NCI-H1092 treated with DMSO at 0.1 percent for 48 hours (cell line): Measurements from ENCODE around the gene GPRASP1.
A peak's percentile ranks its signal among the peaks of the same experiment; 100 is the strongest.
"Not testable (repeated sequence)": the region's sequence is repeated elsewhere in the genome, so short reads cannot be mapped to it uniquely, and the experiment has no call there.

ENCODE experiments used
- DNase-seq: peaks from one replicate; lab custom pipeline; 2025; lab: John Stamatoyannopoulos, UW

GPRASP1 gene, protein sequence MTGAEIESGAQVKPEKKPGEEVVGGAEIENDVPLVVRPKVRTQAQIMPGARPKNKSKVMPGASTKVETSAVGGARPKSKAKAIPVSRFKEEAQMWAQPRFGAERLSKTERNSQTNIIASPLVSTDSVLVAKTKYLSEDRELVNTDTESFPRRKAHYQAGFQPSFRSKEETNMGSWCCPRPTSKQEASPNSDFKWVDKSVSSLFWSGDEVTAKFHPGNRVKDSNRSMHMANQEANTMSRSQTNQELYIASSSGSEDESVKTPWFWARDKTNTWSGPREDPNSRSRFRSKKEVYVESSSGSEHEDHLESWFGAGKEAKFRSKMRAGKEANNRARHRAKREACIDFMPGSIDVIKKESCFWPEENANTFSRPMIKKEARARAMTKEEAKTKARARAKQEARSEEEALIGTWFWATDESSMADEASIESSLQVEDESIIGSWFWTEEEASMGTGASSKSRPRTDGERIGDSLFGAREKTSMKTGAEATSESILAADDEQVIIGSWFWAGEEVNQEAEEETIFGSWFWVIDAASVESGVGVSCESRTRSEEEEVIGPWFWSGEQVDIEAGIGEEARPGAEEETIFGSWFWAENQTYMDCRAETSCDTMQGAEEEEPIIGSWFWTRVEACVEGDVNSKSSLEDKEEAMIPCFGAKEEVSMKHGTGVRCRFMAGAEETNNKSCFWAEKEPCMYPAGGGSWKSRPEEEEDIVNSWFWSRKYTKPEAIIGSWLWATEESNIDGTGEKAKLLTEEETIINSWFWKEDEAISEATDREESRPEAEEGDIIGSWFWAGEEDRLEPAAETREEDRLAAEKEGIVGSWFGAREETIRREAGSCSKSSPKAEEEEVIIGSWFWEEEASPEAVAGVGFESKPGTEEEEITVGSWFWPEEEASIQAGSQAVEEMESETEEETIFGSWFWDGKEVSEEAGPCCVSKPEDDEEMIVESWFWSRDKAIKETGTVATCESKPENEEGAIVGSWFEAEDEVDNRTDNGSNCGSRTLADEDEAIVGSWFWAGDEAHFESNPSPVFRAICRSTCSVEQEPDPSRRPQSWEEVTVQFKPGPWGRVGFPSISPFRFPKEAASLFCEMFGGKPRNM (N-terminal part only)

DNA sequence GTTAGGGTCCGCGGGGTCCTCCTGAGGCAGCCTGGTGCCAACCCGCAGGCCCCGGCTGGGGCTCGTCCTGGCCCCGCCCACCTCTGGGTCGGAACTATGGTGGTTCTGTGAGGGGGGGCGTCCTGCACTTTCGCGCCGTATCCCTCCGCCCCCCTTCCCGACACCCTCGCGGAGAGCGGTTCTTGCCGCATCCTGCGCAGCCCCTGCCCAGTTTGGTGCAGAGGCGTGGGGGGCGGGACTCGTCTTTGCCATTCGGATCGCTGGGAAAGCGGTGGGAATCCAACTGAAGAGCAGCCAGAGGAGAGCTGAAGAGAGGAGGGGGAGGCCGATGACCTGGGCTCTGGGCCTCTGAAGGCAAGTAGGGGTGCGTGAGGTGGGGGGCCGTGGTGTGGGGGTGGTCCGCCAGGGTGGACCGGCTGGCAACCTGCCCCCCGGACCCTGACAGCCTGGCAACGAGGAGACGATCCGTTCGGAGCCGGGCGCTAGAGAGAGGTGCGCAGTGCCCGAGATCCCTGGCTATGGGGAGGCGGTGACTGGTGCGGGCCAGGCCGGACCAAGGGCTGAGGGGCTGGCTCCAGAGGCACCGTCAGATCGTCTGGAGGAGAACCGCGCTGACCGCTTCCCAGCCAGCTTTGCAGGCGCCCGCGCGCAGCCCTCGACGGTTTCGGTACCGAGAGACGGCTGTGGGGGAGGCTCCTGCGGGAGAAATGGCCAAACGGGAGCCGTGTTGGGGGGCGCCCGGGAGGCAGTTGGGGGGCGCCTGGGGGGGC, at the start of gene GPRASP1:
GPRASP1 (plus strand) TSS at position 242 of the 770 bp plus-strand sequence. CDS start 2,431 bp downstream, outside the sequence.
- peak; percentile 64 for DNase-seq

DNA sequence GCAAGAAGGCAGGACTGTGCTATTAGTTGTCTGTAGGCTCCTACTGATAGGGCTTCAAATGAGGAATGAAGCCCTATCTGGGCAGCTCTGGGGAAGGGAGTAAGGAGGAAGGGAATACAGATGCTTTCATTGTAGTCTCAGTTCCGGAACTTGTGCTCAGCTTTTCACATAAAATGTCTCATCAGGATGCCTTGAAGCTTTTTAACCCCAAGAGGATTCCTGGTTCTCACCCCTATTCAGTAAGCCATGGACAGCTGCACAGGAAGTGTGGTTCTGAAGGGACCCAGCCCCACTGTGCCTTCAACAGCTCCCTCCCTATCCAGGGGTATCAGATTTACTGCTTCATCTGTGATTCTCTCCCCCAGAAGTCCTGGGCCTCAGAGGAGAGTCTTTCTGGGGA, 47.0 kb upstream of the GPRASP1 start:
- no peak for DNase-seq

DNA sequence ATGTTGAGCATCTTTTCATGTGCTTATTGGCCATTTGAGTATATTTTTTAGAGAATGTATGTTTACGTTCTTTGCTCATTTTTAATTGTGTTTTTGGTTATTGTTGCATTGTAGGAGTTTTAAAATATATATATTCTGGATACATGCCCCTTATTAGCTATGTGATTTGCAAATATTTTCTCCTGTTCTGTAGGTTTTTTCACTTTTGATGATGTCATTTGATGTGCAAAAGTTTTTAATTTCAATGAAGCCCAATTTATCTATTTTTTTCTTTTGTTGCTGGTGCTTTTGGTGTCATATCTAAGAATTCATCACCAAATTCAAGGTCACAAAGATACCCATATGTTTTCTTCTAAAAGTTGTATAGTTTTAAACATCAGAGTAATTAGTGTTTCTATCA, 45.2 kb upstream of the GPRASP1 start:
- DNase-seq, result no peak

DNA sequence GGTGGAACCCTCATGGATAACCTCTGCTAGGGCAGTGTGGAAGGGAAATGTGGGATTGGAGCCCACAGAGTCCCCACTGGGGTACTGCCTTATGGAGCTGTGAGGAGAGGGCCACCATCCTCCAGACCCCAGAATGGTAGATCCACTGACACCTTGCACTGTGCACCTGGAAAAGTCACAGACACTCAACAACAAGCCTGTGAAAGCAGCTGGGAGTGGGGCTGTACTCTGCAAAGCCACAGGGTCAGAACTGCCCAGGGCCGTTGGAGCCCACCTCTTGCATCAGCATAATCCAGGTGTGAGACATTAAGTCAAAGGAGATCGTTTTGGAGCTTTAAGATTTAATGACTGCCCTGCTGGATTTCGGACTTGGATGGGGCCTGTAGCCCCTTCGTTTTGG, 40.4 kb upstream of the GPRASP1 start:
- DNase-seq, result no peak

DNA sequence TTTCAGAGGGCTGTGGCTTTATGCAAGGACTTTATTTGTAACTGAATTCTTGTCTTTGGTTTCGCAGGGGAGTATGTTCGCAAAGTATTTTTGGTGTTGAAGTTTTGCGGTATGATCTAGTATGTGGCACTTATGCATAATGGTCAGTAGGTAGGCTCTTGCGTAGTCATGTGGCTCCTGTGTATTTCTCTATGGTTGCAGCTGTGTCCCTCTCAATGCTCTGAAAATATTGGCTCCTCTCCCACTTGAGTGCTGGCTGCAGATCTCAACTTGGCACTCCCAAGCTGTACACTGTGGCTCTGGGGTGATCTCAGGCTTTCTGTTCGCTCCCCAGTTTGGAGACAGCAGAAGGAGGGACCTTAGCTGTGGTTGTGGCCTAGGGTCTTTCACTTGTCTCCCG, 27.2 kb upstream of the GPRASP1 start:
- DNase-seq, result no peak

DNA sequence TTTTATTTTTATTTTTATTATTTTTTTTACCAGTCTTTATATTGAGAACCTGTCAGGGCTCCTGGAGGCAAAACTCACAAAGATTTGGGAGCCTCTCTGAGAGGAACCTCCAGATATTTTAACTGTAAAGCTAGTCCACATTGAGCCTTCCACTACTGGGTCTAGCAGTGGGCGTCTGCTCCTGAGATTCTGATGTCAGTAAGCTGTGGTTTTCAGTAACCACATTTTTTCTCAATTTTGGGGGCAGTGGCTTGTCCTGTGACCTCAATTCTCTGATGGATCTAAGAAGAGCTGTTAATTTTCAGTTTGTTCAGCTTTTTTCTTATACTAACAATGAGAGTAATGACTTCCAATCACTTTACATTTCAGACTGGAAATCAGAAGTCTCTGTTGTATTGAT, 23.6 kb upstream of the GPRASP1 start:
- DNase-seq, result no peak

DNA sequence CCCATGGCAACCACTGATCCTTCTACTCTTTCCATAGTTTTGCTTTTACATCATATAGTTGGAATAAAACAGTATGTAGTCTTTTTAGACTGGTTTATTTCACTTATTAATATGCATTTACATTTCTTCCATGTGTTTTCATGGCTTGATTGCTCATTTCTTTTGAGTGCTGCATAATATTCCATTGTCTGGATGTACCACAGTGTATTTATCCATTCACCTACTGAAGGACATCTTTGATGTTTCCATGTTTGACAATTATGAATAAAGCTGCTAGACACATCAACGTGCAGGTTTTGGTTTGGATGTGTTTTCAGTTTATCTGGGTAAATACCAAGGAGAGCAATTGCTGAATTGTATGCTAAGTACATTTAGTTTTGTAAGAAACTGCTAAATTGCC, 13.7 kb upstream of the GPRASP1 start:
- DNase-seq, result no peak

DNA sequence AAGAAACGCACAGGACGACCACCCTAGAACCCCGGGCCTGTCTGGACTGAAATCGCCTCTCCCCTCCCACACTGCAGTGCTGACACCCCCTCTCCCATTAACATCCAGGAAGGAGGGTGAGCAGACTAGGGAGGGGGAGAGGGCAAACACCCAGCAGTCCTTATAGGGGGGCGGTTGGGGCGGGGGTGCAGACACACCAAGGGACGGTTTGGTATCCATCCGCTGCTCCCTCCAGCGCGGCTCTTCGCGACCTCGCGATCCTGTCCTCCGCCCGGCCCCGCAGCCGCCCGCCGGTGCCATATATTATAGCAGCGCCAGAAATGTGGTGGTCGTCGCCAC, 411 bp upstream of the GPRASP1 start:
- peak; percentile 64 for DNase-seq

DNA sequence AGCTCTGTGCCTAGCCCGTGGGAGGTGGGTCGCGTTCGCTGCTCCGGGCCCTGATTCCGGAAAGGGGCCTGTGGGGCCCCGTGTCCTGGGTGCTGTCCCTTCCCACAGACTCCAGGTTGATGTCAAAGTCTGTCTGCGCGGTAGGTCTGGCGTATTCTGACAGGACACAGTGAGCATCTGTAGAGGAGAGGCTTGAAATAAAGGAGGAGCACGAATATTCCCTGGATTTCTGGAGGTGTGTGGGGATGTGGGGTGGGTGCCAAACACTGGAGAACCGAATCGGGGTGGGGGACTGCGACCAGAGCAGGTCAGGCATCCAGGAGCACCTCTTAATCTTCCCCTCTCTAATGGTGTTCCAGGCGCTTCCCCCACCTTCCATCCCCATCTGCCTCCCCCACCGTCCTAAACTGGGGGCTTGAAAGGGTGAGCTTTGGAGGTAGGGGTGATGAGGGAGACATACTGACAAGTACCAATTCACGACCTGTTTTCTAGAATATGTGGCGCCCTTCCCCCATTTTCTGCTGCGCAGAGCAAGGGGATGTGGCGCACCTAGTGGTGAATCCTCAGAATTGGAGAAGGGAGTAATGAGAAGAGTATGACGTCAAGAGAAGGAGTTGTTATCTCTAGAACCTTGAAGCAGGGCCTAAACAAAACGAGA, 877 bp downstream of the GPRASP1 start:
- peak; percentile 35 for DNase-seq

DNA sequence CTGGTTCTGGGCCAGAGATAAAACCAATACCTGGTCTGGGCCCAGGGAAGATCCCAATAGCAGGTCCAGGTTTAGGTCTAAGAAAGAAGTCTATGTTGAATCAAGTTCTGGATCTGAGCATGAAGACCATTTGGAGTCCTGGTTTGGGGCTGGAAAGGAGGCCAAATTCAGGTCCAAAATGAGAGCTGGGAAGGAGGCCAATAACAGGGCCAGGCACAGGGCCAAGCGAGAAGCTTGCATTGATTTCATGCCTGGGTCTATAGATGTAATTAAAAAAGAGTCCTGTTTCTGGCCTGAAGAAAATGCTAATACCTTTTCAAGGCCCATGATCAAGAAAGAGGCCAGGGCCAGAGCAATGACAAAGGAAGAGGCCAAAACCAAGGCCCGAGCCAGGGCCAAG, 3.4 kb downstream of the GPRASP1 start:
- DNase-seq, result no peak

DNA sequence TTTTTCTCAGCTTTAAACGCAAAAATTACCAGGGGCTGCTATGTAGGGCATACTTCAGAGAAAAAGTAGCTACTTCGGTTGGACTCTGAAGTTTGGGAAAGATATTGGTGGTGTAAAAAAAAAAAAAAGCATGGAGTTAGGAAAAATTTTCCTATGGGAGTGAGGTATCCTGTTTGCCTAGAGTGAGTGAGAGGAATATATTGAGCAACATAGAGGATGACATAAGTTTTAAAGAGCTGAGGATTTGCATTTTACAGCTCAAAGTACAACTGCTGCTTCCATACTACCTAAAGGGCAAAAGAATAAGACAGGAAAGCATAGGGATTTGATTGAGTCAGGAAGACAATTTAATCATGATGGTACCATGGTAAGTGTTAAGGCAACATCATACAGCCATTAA, 7.3 kb downstream of the GPRASP1 start:
- no peak for DNase-seq

DNA sequence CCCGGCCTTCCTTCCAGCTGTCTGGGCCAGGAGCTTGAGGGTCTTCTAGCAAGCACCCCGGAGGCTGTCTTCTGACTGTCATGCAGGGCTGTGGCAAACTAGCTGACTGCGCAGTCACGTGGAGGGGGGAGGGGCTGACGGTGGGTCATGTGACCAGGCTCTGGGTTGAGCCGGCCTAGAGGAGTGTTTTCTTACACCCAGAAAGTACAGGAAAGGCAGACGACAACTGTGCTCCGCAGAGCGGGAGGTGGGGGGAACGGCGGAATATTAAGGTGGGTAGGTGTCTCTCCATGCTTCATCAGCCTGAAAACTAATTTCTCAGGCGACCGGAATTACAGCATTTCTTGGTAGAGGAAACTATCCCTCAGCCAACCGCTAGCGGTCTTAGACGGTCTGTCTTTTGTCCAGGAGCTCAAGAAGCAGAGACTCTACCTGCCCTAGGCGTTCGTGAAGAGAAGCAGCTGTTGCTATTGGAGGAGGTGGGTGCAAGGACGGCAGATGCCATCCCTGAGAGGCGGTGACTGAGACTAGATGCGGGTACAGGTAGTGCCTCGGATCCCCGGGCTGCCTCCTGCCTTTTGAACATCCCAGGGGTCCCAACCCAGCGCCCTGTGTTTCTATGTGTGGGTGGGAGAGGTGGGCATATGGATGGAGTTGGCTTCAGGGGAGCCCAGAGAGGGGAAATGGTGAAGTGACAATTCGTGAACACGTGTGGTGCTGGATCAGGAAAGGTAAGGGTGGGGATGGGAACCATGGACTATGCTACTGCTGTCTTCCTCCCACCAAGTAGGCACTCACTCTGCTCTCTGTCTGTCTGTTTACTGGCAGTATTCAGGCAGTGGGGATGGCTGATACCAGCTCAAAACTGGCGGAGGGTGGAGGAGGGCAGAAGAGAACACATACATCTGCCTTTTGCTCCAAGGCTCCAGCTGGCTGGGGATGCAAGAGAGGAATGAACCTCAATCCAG, 8.8 kb downstream of the GPRASP1 start:
- peak; percentile 14 for DNase-seq

DNA sequence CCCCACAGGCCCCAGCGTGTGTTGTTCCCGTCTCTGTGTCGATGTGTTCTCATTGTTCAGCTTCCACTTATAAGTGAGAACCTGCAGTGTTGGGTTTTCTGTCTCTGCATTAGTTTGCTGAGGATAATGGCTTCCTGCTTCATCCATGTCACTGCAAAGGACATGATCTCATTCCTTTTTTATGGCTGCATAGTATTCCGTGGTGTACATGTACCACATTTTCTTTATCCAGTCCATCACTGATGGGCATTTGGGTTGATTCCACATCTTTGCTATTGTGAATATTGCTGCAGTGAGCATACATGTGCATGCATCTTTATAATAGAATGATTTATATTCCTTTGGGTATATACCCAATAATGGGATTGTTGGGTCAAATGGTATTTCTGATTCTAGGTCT, 12.5 kb downstream of the GPRASP1 start:
- not testable (repeated sequence) for DNase-seq

DNA sequence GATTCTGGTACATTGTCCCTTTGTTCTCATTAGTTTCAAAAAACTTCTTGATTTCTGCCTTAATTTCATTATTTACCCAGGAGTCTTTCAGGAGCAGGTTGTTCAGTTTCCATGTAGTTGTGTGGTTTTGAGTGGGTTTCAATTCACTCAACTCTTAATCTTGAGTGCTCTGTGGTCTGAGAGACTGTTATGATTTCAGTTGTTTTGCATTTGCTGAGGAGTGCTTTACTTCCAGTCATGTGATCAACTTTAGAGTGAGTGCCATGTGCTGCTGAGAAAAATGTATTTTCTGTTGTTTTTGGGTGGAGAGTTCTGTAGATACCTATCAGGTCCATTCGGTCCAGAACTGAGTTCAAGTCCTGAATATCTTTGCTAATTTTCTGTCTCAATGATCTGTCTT, 15.8 kb downstream of the GPRASP1 start:
- not testable (repeated sequence) for DNase-seq

DNA sequence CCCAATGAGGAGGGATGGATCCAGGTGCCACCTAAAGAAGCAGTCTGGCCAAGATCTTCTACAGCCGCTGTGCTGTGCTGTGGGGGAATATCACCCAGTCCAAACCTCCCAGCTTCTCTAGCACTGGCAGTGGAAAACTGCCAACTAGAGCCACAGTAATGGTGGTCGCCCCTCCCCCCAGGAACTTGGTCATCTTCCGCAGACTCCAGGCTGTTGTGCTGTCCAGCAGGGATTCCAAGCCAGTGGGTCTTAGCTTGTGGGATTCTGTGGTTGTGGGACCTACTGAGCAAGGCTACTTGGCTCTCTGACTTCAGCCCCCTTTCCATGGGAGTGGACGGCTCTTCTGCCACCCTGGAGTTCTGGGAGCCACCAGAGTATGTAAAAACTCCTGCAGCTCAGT, 18.2 kb downstream of the GPRASP1 start:
- no peak for DNase-seq

DNA sequence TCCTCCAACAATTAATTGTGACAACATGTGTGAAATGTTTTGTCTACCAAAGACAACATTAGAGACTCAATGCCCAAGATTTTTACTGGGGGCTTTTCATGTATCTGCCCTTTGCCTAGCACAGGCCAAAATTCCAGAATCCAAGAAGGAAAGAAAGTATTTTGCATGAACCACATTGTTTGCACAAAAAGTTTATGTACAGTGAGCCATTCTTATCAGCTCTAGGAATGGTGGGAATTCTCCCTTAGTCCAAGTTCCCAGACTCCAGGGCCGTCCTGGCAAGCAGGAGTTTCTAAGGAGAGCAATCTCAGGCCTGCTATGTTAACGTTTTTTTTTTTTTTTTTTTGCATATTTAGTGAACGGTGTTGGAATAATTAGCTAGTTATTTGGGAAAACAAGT, 21.6 kb downstream of the GPRASP1 start:
- no peak for DNase-seq

DNA sequence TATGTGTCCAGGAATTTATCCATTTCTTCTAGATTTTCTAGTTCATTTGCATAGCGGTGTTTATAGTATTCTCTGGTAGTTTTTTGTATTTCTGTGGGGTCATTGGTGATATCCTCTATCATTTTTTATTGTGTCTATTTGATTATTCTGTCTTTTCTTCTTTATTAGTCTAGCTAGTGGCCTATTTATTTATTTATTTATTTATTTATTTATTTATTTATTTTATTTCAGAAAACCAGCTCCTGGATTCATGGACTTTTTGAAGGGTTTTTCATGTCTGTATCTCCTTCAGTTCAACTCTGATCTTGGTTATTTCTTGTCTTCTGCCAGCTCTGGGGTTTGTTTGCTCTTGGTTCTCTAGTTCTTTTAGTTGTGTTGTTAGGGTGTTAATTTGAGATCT, 26.2 kb downstream of the GPRASP1 start:
- not testable (repeated sequence) for DNase-seq

DNA sequence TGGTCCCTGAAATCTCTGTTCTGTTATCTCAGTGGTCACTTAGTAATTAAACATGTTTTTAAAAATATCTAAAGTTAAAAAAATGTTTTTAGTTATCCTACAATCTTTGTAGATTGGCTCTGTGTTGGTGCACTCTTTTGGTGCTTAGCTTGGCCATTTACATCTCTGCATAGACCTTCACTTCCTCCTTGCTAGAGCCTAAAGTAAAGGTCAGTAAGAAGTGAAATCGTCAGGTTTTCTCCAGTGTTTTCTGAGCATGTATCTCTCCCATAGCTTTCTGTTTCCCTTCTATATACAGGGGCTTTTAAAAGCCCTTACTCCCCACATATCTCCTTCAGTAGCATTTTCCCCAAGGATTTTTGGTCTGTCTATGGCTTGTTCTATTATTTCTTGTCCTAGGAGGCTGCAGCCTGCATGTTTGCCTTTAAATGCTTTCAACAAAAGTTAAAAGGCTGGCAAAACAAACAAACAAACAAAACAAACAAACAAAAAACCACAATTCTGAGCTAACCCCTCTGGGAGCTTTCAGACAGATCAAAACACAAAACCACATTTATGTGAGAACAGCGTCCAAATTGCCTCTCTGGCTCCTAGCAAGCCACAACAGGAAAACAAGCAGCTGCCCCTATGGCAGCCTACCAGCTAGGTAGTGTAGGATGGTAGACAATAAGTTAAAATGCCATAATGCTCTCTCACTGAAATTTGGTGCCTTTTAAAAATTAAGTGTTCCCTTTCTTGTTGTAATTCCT, 33.7 kb downstream of the GPRASP1 start:
- DNase-seq, result no peak

DNA sequence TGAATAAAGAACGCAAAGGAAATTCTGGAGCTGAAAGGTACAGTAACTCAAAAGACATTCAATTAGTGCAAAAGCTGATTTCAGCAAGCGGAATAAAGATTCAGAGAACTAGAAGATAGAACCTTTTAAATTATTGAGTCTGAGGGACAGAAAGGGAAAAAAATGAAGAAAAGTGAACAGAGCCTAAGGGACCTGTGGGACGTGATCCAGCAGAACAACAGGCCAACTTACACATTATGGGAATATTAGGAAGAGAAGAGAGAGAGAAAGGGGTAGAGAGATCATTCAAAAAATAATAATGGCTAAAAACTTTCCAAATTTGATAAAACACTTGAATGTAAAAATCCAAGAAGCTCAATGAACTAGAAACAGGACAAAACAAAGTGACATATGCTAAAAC, 43.5 kb downstream of the GPRASP1 start:
- DNase-seq, result no peak

DNA sequence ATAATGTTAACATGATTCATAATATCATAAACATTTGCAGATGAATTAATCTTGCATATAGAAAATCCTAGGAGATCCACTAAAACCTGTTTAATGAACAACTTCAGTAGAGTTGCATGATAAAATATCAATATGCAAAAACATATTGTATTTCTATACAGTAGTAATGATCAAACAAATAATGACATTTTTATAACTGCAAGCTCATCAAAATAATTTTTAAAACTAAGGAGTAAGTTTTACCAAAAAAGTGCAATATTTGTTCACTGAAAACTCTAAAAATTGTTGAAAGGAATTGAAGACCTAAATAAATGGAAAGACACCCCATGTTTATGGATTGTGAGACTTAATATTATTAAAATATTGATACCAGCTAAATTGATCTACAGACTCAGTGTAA, 45.0 kb downstream of the GPRASP1 start:
- DNase-seq, result no peak
